Measurements from ENCODE around the gene TTLL7. TPM values are rescaled to one million over a fixed set of nuclear protein-coding genes. Genes with fewer than 3 reads are reported as not detected.

Gene TTLL7
- total RNA-seq, 4 donors from 2014 or later, result 8.4 to 21.6 (median 12.0) TPM

DNA sequence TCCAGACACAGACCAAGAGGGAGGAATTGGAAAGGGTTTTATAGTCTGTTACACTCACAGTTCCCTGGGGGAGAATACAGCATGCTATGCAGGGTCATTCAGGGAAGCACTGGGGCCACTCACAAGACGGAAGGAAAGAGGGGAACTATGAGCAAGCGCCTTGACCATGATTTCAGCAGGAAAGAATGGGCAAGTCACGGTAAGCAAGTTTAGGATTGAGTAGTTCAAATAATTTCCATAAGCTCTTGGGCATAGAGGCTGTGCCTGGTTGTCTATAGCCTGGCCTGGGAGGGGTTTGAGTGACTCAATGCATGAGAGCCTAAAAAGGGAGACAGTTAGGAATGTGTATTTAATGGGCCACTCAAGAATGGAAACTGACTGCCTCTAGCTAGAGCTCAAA, 176.7 kb downstream of the TTLL7 start:
- WGBS, 2 donors, result 62 to 74% methylated on average over 3 of the region's 3 CpGs
- Histone ChIP-seq H3K9me3 (peaks cover 0 to 10% (median 1%) of the 10 kb centered on the region in 4 donors), H3K4me1 (no peaks in the 10 kb centered on the region), H3K27me3 (no peaks in the 10 kb centered on the region), H3K36me3 (no peaks in the 10 kb centered on the region), H3K4me3 (no peak overlapping the region), H3K27ac (no peak overlapping the region)
- DNase-seq (ENCODE audit: low spot score in 2 of 2), result no peak
- TF ChIP-seq EP300 (IDR thresholded peaks at IDR 0.05), result no peak
- TF ChIP-seq POLR2A (IDR thresholded peaks at IDR 0.05), result no peak
- TF ChIP-seq, protein P1, sequence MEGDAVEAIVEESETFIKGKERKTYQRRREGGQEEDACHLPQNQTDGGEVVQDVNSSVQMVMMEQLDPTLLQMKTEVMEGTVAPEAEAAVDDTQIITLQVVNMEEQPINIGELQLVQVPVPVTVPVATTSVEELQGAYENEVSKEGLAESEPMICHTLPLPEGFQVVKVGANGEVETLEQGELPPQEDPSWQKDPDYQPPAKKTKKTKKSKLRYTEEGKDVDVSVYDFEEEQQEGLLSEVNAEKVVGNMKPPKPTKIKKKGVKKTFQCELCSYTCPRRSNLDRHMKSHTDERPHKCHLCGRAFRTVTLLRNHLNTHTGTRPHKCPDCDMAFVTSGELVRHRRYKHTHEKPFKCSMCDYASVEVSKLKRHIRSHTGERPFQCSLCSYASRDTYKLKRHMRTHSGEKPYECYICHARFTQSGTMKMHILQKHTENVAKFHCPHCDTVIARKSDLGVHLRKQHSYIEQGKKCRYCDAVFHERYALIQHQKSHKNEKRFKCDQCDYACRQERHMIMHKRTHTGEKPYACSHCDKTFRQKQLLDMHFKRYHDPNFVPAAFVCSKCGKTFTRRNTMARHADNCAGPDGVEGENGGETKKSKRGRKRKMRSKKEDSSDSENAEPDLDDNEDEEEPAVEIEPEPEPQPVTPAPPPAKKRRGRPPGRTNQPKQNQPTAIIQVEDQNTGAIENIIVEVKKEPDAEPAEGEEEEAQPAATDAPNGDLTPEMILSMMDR (IDR thresholded peaks at IDR 0.05), result no peak

DNA sequence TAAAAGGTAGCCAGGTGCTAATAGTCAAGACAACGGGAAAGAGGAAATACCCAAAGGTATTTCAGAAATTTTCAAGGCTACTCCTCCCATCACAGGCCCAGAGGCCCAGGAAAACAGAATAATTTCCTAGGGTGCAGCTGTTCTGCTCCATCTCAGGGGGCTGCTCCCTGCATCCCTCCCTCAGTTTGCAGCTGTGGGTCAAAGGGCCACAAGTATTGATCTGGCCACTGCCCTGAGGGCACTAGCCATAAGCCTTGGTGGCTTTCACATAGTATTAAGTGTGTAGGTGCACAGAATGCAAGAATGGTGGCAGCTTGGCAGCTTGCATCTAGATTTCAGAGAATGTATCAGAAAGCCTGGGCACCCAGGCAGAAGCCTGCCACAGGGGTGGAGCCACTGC, 179.5 kb downstream of the TTLL7 start:
- H3K27ac ChIP-seq, result no peak overlapping the region

DNA sequence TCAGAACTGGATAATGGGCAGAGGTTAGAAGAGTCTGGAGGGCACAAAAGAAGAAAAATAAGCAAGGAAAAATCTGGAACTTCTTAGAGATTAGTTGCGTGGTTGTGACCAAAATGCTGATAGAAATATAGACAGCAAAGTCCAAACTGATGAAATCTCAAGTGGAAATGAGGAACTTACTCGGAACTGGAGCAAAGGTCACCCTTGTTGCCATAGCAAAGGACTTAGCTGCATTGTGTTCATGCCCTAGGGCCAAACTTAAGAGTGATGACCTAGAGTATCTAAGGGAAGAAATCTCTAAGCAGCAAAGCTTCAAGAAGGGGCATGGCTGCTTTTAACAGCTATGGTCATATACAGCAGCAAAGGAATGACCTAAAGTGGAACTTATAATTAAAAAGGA, 180.0 kb downstream of the TTLL7 start:
- TF ChIP-seq, protein P1 (IDR thresholded peaks at IDR 0.05), result no peak
- TF ChIP-seq POLR2A (IDR thresholded peaks at IDR 0.05), result no peak
- TF ChIP-seq EP300 (IDR thresholded peaks at IDR 0.05), result no peak
- H3K27me3 ChIP-seq, result no peaks in the 10 kb centered on the region
- H3K9me3 ChIP-seq, result peaks cover 0 to 6% (median 1%) of the 10 kb centered on the region in 4 donors
- H3K36me3 ChIP-seq, result no peaks in the 10 kb centered on the region
- H3K4me1 ChIP-seq, result no peaks in the 10 kb centered on the region
- H3K27ac ChIP-seq, result peak overlapping the region in 1 of 4 donors; percentile 28
- DNase-seq (ENCODE audit: low spot score in 2 of 2), result no peak
- WGBS, 2 donors, result 39 to 52% methylated on average over 2 of the region's 2 CpGs
- H3K4me3 ChIP-seq, result no peak overlapping the region

More for the DNA sequence above, 179.5 kb downstream of the TTLL7 start:
- Histone ChIP-seq H3K27me3 (no peaks in the 10 kb centered on the region), H3K36me3 (no peaks in the 10 kb centered on the region), H3K4me3 (no peak overlapping the region), H3K9me3 (peaks cover 0 to 6% (median 1%) of the 10 kb centered on the region in 4 donors), H3K4me1 (no peaks in the 10 kb centered on the region)
- TF ChIP-seq EP300 (IDR thresholded peaks at IDR 0.05) (no peak), POLR2A (IDR thresholded peaks at IDR 0.05) (no peak)
- TF ChIP-seq, protein P1 (IDR thresholded peaks at IDR 0.05), result no peak
- no peak for DNase-seq (ENCODE audit: low spot score in 2 of 2)
- WGBS, 2 donors, result 63 to 72% methylated on average over 1 of the region's 1 CpG

DNA sequence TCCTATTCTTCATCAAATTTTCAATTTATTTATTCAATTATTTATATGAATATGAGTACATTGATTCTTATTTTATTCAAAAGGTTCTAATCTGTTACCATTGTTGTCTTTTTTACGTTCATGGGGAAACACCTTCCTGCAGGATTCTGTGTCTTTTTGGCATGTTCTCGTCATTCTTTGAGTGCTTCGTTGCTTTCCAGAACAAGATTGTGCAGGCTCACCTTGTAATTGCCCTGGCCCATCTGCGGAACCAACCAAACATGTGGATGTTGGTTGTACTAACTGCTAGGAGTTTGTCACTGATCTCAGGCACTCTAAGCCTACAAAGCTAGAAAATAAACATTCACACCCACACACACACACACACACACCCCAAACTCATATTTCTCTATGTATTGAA, 182.1 kb downstream of the TTLL7 start:
- Histone ChIP-seq H3K9me3 (peaks cover 0 to 6% (median under 1%) of the 10 kb centered on the region in 4 donors), H3K4me1 (no peaks in the 10 kb centered on the region), H3K27ac (no peak overlapping the region), H3K36me3 (no peaks in the 10 kb centered on the region), H3K4me3 (no peak overlapping the region), H3K27me3 (no peaks in the 10 kb centered on the region)
- WGBS, 2 donors, result 96% methylated on average over 4 of the region's 4 CpGs
- TF ChIP-seq EP300 (IDR thresholded peaks at IDR 0.05) (no peak), POLR2A (IDR thresholded peaks at IDR 0.05) (no peak)
- TF ChIP-seq, protein P1 (IDR thresholded peaks at IDR 0.05), result no peak
- no peak for DNase-seq (ENCODE audit: low spot score in 2 of 2)

DNA sequence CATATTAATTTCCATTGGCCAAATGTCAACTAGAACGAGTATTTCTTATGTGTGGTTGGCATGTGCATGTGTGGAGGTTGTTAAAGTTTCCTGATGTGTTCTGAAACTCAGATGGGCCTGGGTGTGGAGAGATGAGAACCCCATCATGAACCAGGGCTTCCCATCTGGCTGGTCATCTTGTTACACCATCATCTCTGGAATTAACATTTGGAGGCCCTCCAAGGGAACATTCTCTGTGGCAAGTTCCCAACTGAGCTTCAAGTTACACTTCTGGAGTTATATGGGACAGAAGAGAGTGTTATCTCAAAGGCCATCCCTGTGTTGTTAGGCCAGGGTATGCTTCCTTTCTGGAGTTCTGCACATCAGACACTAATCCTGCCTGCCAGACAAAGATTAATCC, 183.6 kb downstream of the TTLL7 start:
- 40 to 59% methylated on average over 1 of the region's 1 CpG for WGBS, 2 donors
- Histone ChIP-seq H3K4me3 (no peak overlapping the region), H3K27ac (no peak overlapping the region), H3K4me1 (no peaks in the 10 kb centered on the region), H3K9me3 (peaks cover 0 to 6% (median 0%) of the 10 kb centered on the region in 4 donors), H3K27me3 (no peaks in the 10 kb centered on the region), H3K36me3 (no peaks in the 10 kb centered on the region)
- peak in 1 of 2 donors; percentile 31 for DNase-seq (ENCODE audit: low spot score in 2 of 2)
- no peak for TF ChIP-seq POLR2A (IDR thresholded peaks at IDR 0.05)
- no peak for TF ChIP-seq EP300 (IDR thresholded peaks at IDR 0.05)
- TF ChIP-seq, protein P1 (IDR thresholded peaks at IDR 0.05), result no peak

Other genes starting within 250 kb of the TTLL7 start
- gene PRKACB, start 145.1 kb upstream of the TTLL7 start, total RNA-seq, result 10 to 100 TPM; 13.4 to 17.3 (median 15.3) TPM

All from tibial nerve (tissue), 4 donors.